Measurements from ENCODE around the gene SELENOO.

DNA sequence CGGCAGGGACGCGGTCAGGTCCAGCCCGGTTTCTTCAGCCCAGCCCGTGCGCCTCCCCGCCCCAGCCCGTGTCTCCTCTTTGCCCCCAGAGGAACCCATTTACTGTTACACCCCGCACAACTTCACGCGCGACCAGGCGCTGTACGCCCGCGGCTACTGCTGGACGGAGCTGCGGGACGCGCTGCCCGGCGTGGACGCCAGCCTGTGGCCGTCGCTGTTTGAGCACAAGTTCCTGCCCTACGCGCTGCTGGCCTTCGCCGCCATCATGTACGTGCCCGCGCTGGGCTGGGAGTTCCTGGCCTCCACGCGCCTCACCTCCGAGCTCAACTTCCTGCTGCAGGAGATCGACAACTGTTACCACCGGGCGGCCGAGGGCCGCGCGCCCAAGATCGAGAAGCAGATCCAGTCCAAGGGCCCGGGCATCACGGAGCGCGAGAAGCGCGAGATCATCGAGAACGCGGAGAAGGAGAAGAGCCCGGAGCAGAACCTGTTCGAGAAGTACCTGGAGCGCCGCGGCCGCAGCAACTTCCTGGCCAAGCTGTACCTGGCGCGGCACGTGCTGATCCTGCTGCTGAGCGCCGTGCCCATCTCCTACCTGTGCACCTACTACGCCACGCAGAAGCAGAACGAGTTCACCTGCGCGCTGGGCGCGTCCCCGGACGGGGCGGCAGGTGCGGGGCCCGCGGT is 23.8 kb upstream of the SELENOO start:
- TF ChIP-seq TEAD3 (CRISPR knock-in tag; optimal IDR thresholded peaks at IDR 0.05; ENCODE audit: borderline replicate concordance) (no peak), RFX3 (CRISPR knock-in tag; IDR thresholded peaks at IDR 0.05) (no peak), SIN3A (IDR thresholded peaks at IDR 0.05; ENCODE audit: borderline replicate concordance, low read depth, low read length) (no peak), HNRNPL (IDR thresholded peaks at IDR 0.05; ENCODE audit: low read depth, low read length) (no peak), ZNF432 (CRISPR knock-in tag; IDR thresholded peaks at IDR 0.05; ENCODE audit: borderline replicate concordance) (no peak), ZNF441 (CRISPR knock-in tag; IDR thresholded peaks at IDR 0.05; ENCODE audit: borderline replicate concordance) (no peak), POLR2A (IDR thresholded peaks at IDR 0.05; ENCODE audit: insufficient read depth in 1 of 2, low read depth in 2 of 2, low read length in 2 of 2) (no peak), MNT (IDR thresholded peaks at IDR 0.05) (no peak)
- TF ChIP-seq, protein P1, sequence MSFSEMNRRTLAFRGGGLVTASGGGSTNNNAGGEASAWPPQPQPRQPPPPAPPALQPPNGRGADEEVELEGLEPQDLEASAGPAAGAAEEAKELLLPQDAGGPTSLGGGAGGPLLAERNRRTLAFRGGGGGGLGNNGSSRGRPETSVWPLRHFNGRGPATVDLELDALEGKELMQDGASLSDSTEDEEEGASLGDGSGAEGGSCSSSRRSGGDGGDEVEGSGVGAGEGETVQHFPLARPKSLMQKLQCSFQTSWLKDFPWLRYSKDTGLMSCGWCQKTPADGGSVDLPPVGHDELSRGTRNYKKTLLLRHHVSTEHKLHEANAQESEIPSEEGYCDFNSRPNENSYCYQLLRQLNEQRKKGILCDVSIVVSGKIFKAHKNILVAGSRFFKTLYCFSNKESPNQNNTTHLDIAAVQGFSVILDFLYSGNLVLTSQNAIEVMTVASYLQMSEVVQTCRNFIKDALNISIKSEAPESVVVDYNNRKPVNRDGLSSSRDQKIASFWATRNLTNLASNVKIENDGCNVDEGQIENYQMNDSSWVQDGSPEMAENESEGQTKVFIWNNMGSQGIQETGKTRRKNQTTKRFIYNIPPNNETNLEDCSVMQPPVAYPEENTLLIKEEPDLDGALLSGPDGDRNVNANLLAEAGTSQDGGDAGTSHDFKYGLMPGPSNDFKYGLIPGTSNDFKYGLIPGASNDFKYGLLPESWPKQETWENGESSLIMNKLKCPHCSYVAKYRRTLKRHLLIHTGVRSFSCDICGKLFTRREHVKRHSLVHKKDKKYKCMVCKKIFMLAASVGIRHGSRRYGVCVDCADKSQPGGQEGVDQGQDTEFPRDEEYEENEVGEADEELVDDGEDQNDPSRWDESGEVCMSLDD (CRISPR knock-in tag; IDR thresholded peaks at IDR 0.05; ENCODE audit: borderline replicate concordance) = no peak

All from HepG2 (cell line).